Astrocyte (in vitro differentiated cells and primary cell): ENCODE measurements around the gene DNAH11.

Source experiments
- EZH2 ChIP-seq: IDR thresholded peaks from 2 replicates; pipeline ENCODE4 v1.6.1; 2012; ENCODE audit warnings: mild to moderate bottlenecking, low read length, inconsistent platforms; ENCODE audit not compliant: insufficient read depth
- TF ChIP-seq, protein P1 (sequence below): IDR thresholded peaks from 2 replicates; pipeline ENCODE4 v1.5.1; 2011; ENCODE audit warnings: low read depth, mild to moderate bottlenecking, inconsistent platforms, low read length, moderate library complexity; ENCODE audit not compliant: insufficient read depth

- TF ChIP-seq, protein P1, sequence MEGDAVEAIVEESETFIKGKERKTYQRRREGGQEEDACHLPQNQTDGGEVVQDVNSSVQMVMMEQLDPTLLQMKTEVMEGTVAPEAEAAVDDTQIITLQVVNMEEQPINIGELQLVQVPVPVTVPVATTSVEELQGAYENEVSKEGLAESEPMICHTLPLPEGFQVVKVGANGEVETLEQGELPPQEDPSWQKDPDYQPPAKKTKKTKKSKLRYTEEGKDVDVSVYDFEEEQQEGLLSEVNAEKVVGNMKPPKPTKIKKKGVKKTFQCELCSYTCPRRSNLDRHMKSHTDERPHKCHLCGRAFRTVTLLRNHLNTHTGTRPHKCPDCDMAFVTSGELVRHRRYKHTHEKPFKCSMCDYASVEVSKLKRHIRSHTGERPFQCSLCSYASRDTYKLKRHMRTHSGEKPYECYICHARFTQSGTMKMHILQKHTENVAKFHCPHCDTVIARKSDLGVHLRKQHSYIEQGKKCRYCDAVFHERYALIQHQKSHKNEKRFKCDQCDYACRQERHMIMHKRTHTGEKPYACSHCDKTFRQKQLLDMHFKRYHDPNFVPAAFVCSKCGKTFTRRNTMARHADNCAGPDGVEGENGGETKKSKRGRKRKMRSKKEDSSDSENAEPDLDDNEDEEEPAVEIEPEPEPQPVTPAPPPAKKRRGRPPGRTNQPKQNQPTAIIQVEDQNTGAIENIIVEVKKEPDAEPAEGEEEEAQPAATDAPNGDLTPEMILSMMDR = no peak
- no peak for TF ChIP-seq EZH2
Measured at GRCh38 chr7:21866731-21867130, 323.9 kb downstream of the DNAH11 start.
